Liver (tissue), 3 donors: ENCODE results near the gene GNG2.

Experiments used
- ATF3 ChIP-seq: IDR thresholded peaks from 2 replicates; pipeline ENCODE4 v1.6.1; 2016; ENCODE audit warnings: antibody characterized with exemption
- CTCF ChIP-seq: fragments of 150-350 bp; IDR thresholded peaks from 2 replicates; pipeline ENCODE4 v1.5.1; 2017; ENCODE audit warnings: improper control_type of control experiment, low read depth, low read length; ENCODE audit not compliant: missing input control
- FOXA1 ChIP-seq: IDR thresholded peaks from 2 replicates; pipeline ENCODE4 v1.6.1; 2016; ENCODE audit warnings: antibody characterized with exemption
- GABPA ChIP-seq, 2 donors: IDR thresholded peaks in 1 of 2; conservative IDR thresholded peaks in 1 of 2; 2 replicates each; pipeline ENCODE4 v1.6.1; 2016; ENCODE audit warnings: antibody characterized with exemption in 2 of 2, mild to moderate bottlenecking in 1 of 2, moderate library complexity in 1 of 2
- HNF4A ChIP-seq, 2 donors: conservative IDR thresholded peaks; 2 replicates each; pipeline ENCODE4 v1.6.1; 2016; ENCODE audit warnings: antibody characterized with exemption in 2 of 2, mild to moderate bottlenecking in 2 of 2
- JUND ChIP-seq, 2 donors: IDR thresholded peaks; 2 replicates each; pipeline ENCODE4 v1.6.1; 2016; ENCODE audit warnings: antibody characterized with exemption in 2 of 2
- MAX ChIP-seq: IDR thresholded peaks from 2 replicates; pipeline ENCODE4 v1.6.1; 2016; ENCODE audit warnings: antibody characterized with exemption
- RAD21 ChIP-seq, 2 donors: IDR thresholded peaks; 2 replicates each; pipeline ENCODE4 v1.6.1; 2016; ENCODE audit warnings: antibody characterized with exemption in 2 of 2, mild to moderate bottlenecking in 2 of 2
- REST ChIP-seq: IDR thresholded peaks from 2 replicates; pipeline ENCODE4 v1.6.1; 2016; ENCODE audit warnings: antibody characterized with exemption, mild to moderate bottlenecking
- TAF1 ChIP-seq: conservative IDR thresholded peaks from 2 replicates; pipeline ENCODE4 v1.6.1; 2016; ENCODE audit warnings: antibody characterized with exemption, mild to moderate bottlenecking
- ZBTB33 ChIP-seq: IDR thresholded peaks from 2 replicates; pipeline ENCODE4 v1.6.1; 2016; ENCODE audit warnings: antibody characterized with exemption
- donor health status: healthy.
- donor health status: healthy.

- TF ChIP-seq CTCF (no peak), GABPA (IDR thresholded peaks at IDR 0.05 in 1 of 2, conservative IDR thresholded peaks at IDR 0.05 in 1 of 2) (no peak), JUND (IDR thresholded peaks at IDR 0.05) (no peak), ATF3 (no peak), MAX (no peak), FOXA1 (no peak), REST (no peak), TAF1 (no peak), HNF4A (conservative IDR thresholded peaks at IDR 0.05) (no peak), ZBTB33 (no peak), RAD21 (IDR thresholded peaks at IDR 0.05) (no peak)
Observed at GRCh38 chr14:51818748-51819380, 41.5 kb upstream of the GNG2 start.
